Activated T-cell treated with anti-CD3 and anti-CD28 coated beads, Interleukin-2, amount 50 U/mL, for 48 hours (primary cell): ENCODE measurements around the gene PLXNA4.
"Not testable (repeated sequence)": the region's sequence is repeated elsewhere in the genome, so short reads cannot be mapped to it uniquely, and the experiment has no call there.

Experiments
- DNase-seq, 2 experiments: peaks; one replicate each; pipeline ENCODE4 v3.0.0-alpha.2; 2020

Gene PLXNA4

DNA sequence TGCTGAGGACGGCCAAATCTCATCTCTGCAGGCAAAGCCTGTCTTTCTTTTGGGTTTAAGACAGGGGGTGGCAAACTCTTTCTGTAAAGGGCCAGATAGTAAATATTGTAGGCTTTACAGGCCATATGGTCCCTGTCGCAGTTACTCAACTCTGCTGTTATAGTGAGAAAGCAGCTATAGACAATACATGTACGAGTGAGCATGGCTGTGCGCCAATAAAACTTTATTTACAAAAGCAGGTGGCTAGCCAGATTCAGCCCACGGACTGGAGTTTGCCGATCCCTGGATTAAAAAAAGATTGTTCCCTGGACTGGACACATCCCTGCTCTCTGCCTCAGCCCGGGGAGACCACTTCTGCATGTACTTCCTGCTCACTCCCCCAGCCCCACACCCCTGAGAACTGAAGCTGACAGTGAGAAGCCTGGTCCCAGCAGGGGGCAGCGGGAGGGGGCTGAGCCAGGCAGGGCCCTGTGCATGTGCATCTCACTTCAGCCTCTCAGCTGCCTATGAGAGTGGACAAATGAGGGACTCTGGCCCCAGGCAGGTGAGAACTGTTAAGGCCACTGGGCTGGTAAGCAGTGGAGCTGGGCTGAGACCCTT is 392.4 kb downstream of the PLXNA4 start:
- DNase-seq, result no peak

DNA sequence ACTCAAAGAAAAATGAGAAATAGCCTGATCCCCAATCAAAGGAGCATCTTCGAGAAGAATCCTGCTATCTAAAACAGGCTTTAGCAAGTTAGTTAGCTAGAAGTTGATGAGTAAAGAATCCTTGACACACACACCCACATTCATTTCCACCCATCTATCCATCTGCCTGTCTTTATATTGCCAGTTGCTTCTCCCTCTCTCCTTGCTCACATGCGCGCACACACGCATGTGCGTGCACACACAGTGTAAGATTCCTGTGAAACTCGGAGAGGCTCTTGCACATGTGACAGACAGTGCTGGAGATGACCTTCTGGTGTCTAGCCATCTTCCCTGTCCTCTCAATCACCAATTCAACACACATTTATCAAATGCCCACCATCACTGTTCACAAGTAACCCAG is 393.3 kb downstream of the PLXNA4 start:
- no peak for DNase-seq

DNA sequence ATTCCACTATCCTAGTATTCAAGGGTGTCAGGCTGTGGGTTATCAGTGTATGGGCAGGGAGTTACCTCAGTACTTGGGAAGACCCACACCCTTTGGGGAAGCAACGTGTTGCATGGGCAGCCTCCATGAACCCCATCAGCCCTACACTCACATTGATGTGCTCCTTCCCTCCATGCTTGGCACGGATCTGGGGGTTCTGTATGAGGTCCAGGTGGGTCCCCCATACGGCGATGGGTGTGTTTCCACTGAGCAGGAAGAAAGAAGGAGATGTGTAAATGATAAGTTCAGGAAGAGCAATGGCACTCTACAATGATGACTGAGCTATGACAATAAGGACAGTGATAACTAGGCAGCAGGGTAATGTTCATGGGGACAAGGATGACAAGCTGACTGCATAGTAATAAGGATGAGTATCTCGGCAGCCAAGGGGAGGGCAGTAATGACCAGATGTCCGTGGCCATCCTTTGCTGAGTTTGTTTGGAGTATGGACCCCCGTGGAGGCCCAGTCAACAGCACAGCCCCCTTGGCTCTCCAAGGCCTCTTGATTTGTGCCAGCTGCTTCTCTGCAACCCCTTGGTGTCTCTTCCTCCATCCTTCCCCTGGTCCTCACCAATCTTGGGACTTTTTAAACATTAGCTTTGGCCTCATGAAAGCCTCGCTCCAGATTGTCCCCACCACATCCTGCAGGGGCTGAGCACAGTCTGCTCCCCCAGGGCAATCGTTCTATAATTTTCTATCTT is 394.2 kb downstream of the PLXNA4 start:
- no peak for DNase-seq

DNA sequence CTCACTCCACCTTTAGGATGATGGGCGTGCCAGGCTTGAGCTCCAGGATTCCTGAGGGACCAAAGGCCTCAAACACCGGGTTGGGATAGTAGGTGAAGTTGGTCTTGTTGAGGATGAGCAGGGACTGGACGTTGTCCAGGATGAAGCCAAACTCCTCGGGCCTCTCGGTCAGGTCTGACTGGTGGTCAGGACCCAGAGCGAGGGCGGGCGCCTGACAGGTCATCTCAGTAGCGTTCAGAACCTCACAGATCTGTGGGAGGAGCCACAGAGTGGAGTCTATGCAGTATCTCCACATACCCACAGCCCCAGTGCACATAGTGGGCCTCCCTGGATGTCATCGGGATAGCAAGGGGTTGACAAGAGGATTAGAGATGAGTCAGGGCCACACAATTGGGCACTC is 394.9 kb downstream of the PLXNA4 start:
- no peak for DNase-seq

DNA sequence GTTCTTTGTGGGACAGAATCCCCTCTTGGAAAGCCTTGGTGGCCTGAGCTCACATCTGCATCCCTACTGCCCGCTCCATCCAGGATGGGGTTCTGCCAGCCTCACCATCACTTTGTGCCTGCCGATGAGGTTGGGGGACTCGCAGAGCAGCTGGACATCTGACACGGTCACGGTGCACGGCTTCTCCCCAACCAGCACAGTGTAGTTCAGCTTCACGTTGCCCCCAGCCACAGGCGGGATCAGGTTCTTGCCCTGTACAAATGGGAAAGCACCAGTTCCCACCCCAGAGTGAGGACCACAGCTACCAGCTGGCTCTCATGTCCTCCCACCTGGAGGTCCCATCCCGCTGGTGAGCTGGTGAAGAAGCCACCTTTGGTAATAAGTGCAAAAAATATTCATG is 395.8 kb downstream of the PLXNA4 start:
- DNase-seq, result no peak

DNA sequence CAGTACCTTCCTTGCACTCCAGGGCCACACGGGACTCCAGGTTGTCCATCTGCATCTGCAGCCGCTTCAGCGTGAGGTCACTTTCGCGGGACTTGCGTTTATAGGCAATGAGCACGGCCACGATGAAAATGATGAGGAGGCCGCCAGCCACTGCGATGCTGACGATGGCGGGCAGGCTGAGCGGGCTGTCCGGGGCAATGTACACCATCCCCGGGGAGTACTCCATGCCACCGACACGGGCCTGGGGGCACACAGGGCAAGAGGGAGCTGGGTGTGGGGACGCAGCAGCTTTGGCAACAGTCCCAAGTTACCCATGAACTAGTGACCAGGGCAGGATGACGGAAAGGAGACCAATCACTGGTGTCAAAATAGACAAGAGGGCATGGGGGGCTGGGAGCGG is 396.6 kb downstream of the PLXNA4 start:
- DNase-seq, result no peak

DNA sequence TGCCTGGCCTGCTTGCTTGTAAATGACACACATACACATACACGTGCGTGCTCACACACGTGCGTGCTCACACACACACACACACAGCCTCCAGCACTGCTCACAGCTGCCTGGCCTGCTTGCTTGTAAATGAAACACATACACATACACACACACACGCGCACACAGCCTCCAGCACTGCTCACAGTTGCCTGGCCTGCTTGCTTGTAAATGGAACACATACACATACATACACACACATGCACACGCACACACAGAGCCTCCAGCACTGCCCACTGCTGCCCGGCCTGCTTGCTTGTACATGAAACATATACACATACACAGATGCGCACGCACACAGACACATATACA is 397.2 kb downstream of the PLXNA4 start:
- no peak for DNase-seq

DNA sequence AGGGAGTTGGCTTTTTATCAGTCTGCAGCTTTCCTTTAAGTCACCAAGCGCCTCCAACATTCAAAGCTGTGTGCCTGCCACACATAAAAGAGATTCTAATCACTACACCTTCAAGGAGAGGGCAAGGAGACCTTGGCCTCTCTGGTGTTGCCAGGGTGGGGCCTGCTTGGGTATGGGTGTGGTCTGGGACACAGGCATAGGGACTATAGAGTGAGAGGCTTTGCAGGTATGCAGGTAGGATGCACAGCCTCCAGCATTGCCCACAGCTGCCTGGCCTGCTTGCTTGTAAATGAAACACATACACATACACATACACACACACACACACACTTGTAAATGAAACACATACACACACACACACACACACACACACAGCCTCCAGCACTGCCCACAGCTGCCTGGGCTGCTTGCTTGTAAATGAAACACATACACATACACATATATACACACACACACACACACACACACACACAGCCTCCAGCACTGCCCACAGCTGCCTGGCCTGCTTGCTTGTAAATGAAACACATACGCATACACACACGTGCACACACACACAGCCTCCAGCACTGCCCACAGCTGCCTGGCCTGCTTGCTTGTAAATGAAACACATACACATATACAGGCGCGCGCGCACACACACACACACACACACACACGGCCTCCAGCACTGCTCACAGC is 397.7 kb downstream of the PLXNA4 start:
- not testable (repeated sequence) for DNase-seq

DNA sequence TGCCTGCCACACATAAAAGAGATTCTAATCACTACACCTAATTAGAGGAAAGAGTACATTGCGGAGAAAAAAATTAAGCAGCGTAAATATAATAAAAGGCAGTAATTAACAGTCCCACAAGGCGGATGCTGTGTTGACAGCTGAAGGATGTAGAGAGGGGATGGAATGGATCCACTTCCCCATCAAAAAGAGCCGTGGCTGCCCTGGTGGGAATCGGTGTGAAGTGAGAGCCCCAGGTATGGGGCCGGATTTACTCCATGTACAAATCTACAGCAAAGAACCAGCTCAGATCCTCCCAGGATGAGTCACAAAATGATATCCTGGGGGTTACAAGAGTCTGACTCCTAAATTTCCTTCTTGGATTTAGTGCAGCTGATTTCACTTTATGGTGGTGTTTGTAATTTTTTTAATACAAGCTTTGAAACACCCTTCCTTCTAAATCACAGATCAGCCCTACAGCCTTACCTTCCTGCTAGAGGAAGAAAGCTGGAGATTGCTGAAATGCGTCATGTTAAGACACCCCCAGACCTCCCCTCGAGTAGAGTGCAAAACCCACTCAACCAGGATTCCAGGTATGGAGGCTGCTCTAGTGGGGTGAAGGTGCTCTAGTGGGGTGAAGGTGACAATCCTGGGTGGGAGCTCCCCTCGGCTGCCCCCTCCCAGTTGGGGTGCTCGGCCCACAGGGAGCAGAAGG is 398.4 kb downstream of the PLXNA4 start:
- DNase-seq, result no peak

DNA sequence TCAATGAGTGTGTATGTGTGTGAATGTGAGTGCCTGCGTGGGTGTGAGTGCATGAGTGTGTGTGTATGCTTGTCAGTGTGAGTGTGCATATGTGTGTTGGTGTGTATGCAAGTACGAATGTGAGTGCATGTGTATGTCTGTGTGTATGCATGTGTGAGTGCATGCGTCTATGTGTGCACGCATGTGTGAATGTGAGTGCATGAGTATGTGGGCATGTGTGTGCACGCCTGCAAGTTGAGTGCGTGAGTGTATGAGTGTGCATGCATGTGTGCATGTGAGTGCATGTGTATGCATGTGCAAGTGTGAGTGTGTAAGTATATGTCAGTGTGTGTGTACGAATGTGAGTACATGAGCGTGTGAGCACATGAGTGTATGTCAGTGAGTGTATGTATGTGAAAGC is 399.6 kb downstream of the PLXNA4 start:
- DNase-seq, result no peak

DNA sequence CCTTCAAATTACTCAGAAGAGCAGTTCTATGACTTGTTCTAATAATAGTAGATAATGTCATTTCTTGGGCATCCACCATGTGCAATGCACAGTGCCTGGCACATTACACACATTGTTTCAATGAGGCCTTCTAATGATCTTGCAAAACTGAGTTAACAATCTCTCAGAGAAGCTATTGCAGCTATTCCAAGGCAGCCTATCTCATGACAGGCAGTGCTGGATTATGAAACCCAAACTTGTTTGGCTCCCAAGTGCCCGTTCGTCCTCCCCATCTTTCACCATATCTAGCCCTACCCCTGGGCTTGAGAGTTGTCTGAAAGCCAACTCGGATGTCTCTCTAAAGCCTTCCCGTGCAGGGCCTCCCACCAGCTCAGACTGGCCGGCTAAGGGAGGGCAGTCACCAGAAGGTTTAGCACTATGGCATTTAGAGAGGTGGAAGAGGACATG is 405.1 kb downstream of the PLXNA4 start:
- no peak for DNase-seq

DNA sequence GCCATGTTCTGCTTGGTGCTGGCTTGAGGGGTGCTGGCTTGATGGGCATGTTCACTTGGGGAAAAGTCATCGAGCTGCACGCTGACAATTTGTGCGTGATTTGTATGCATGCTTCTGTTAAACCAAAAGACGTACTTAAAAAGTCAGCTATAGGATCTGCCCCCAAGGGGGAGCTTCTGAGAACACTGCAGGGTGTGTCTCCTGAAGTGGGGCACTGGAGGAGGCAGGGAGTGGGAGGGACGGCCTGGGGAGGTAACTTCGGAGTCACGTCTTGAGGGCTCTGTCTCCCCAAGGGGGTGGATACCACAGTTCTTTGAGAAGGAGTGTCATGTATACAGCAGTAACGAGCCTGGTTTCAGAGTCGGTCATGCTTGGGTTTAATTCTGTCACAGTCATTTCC is 406.5 kb downstream of the PLXNA4 start:
- no peak for DNase-seq

DNA sequence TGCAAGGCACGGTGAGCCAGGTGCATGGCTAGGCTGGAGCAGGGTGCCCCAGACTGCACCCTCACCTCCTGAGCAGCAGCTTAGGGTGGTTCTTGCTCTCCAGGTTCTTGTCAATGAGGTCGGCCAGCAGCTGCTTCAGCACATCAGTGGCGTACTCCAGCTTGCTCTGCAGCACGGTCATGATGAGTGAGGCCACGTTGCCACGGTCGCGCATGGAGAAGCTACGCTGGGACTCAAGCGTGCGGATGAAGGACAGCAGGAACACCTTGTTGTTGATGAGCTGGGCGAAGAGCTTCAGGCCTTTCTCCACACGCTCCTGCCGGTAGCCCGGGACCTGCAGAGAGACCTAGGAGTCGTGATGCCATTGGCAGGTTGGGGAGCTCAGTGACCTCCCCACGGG is 408.0 kb downstream of the PLXNA4 start:
- DNase-seq, result no peak

DNA sequence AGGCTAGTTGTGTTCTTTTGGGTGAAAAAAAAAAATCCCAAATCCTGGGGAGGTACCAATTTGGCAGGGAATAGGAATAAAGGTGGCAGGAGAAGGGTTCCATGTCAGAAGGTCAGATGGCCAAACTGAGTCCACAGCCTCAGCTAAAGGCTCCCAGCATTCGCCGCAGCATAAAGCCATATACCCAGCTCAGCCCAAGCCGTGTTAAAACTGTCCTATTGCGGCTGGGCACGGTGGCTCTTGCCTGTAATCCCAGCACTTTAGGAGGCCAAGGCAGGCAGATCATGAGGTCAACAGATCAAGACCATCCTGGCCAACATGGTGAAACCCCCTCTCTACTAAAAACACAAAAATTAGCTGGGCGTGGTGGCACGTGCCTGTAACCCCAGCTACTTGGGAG is 410.6 kb downstream of the PLXNA4 start:
- not testable (repeated sequence) for DNase-seq

DNA sequence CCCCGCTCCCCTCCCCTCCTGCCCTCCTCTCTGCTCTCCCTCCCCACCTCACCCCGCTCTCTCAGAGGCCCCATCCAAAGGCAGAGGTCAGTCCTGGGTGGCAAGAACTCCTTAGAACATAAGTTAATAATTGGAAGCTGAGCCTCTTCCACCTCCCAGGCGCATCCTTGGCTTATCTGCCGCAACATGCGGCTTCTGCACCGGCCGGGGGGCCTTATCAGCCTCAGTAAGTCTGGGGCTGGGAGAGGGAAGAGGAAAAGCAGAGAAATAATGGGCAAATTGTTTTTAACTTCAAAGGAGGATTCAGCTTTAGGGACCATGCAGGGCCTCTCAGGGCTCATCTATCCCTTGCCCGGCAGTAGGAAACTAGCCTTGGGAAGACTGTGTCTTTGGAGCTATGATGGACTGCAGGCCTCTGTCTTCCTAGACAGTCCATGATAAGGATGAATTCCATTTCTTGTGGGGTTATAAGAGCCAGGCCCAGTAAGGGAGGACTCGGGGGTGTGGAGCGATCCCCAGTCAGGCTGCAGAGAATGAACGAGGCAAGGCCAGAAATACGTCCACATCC is 411.6 kb downstream of the PLXNA4 start:
- no peak for DNase-seq

DNA sequence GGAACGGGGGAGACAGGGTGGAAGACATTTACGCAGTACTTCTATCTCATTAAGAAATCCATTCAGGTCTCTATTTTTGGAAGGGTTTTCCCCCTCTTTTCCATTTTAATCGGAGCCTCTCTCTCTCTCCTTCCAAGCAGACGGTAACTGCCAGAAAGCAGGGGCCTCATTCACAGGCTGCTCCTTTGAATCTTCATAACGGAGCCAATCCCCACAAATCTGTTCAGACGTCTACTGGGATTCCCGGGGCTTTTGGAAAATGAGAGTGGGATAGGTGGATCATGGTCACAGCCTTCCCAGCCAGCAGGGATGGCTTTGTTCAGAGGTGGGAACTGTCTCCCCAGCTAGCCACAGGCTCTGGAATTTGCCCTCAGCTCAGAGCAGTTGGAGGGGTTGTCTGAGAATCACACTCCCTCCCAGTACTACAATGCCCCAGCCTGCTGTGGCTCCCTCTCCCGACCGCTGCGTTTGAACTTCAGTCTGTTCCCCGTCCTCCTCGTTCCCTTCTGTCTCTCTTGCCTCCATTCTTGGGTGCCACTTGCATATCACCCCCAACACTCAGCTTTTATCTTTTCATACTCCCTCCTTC is 413.6 kb downstream of the PLXNA4 start:
- DNase-seq, result no peak

DNA sequence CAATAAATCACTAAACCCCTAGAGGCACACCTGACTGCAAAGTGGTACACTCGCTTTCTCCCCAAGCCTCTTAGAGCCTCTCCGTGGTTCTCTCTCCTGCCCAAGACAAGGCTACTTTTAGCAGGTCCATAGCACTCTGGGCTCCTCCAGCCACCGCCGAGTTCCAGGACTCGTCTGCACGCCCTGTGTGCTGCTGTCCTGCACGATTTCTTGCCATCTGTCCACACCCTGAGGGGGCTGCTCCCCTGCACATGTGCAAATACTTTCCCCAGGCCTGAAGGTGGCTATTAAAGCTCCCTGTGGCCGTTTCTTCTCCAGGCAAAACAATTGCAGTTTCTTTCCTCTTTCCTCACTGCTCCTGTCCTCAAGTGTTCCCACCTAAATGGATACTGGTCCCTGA is 414.3 kb downstream of the PLXNA4 start:
- no peak for DNase-seq

DNA sequence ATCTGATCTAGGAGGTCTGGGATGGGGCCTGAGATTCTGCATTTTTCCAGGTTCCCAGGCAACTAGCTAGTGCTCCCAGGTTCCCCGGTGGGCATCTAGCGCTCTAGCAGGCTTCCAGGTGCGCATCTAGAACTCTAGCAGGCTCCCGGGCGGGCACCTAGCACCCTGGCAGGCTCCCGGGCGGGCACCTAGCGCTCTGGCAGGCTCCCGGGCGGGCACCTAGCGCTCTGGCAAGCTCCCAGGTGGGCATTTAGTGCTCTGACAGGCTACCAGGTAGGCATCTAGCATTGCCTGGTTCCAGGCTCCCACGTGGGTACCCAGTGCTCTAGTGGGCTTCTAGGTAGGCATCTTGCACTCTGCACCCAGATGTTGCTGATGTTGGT is 414.7 kb downstream of the PLXNA4 start:
- DNase-seq, result no peak

DNA sequence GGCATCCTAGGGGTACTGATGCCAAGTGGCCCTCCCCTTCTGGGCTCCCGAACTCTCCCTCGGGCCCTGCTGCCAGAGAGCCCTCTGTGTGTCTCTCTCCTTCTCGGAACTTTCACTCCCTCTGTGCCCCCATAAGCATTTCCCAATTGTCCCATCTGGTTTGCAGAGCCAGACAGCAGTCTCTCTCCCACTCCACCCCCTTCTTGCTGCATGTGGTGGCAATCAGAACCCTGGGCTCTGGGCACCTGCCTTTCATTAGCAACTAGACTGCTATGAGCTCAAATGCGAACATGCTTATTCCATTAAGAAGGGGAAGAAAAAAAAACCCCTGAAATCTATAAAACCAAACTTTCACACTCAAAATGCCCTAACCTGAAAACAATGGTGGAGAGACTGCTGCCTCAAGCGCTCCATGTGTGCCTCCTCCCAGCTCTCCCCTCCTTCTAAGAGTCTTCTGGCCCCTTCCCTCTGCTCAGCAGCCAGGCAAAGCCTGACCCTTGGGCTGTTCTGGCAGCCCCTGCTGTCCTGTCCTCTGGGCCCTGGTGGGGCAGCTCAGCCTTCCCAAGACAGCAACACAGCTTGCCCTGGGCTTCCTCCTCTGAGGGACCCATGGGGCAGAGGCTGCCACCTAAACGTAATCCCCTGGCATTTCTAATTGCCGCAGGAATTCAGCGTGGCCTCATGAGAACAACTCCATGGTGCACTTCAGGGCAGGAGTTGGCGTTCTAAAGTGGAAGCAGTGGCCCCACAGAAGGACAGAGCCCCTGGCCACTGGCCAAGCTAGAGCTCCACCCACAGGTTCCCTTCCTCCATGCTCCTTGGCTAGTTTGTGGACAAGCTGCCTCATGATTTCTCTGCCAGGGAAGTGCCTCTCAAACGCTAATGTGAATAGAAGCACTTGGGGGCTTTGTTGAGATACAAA is 415.4 kb downstream of the PLXNA4 start:
- DNase-seq, result no peak

DNA sequence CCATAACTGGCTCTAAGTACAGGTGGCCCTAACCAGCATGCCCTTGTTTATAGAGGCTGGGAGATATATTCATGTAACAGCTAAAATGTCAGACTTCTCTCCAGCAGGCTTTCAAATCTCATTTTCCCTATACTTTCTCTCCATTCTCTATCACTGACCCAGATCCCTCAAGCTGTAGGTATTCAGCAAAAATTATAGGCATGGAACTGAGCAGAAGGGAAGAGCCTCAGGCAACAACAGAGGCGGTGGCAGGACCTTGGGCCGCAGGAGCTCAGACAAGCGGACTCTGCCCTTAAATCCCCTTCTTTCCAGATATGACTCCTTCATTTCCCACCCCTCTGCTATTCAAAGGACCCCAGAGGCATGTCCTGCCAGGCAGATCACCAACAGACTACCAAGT is 417.4 kb downstream of the PLXNA4 start:
- no peak for DNase-seq

DNA sequence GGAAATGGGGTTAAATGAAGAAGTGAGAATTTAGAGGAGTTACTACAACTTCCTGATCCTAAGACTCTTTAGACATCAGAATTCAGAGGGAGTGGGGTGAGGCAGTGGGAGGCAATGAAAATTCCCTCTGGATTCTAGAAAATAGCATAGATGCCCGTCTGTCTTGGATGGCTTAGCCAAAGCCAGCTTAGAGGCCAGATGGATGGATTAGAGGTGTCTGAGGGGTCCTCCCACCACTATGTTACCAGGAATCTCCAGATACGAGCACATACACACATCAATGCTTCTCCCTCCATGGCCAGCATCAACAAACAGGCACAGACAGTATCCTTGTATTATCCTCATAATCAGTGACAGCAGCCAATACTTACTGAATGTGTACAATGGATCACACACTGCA is 418.1 kb downstream of the PLXNA4 start:
- no peak for DNase-seq

DNA sequence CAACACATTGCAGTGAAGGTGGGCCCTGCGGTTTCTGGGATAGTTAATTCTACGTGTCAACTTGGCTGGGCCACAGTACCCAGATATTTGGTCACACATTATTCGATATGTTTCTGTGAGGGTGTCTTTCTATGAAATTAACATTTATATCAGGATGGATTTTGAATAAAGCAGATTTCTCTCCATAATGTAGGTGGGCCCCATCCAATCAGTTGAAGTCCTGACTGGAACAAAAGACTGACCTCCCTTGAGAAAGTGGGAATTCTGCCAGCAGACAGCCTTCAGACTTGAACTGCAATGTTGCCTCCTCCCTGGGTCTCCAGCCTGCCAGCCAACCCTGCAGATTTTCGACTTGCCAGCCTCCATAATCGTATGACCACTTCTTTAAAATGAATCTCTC is 420.6 kb downstream of the PLXNA4 start:
- no peak for DNase-seq
